ENCODE data around the gene LARGE2.

The LARGE2 gene

DNA sequence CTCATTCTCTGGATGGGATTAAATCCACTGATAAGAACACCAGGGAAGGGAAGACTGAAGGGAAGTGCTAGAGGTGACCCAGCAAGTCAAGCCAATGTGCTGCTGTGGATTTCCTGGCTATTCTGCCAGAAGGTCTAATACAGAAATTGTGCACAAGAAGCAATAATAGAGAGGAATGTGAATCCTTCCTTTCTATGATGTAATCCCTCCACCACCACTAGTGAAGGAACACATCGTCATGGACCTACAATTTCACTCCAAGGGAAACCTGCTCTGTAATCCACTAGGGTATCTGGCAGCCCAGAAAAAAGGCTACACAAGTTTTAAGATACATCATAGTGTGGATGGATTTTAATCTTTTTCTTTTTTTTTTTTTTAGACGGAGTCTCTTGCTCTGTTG is 17.4 kb downstream of the LARGE2 start:
- Histone ChIP-seq H3K4me2 (ENCODE audit: low read length) (peak overlapping the region; percentile 71), H3K4me3 (ENCODE audit: low read length) (no peak overlapping the region), H3K9me3 (ENCODE audit: control insufficient read depth, insufficient read depth, low read length) (no peaks in the 10 kb centered on the region), H3K27me3 (ENCODE audit: control insufficient read depth, low read length) (no peaks in the 10 kb centered on the region), H3K36me3 (ENCODE audit: control insufficient read depth, low read length) (peaks cover 14% of the 10 kb centered on the region), H4K20me1 (ENCODE audit: control insufficient read depth, insufficient read depth, low read depth, low read length) (no peaks in the 10 kb centered on the region), H3K9me2 (replicated peaks; ENCODE audit: control insufficient read depth, low read length) (no peaks in the 10 kb centered on the region), H3F3A (ENCODE audit: control insufficient read depth, insufficient read depth) (peaks cover 18% of the 10 kb centered on the region), H3K79me2 (ENCODE audit: control insufficient read depth, low read length) (no peaks in the 10 kb centered on the region), H3K27ac (ENCODE audit: low read depth, low read length) (peak overlapping the region; percentile 89), H3K4me1 (ENCODE audit: control insufficient read depth, low read length) (peaks cover 50% of the 10 kb centered on the region)
- TF ChIP-seq EZH2phosphoT487 (IDR thresholded peaks at IDR 0.05; ENCODE audit: borderline replicate concordance, low read length), result no peak
- TF ChIP-seq, protein P1, sequence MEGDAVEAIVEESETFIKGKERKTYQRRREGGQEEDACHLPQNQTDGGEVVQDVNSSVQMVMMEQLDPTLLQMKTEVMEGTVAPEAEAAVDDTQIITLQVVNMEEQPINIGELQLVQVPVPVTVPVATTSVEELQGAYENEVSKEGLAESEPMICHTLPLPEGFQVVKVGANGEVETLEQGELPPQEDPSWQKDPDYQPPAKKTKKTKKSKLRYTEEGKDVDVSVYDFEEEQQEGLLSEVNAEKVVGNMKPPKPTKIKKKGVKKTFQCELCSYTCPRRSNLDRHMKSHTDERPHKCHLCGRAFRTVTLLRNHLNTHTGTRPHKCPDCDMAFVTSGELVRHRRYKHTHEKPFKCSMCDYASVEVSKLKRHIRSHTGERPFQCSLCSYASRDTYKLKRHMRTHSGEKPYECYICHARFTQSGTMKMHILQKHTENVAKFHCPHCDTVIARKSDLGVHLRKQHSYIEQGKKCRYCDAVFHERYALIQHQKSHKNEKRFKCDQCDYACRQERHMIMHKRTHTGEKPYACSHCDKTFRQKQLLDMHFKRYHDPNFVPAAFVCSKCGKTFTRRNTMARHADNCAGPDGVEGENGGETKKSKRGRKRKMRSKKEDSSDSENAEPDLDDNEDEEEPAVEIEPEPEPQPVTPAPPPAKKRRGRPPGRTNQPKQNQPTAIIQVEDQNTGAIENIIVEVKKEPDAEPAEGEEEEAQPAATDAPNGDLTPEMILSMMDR (IDR thresholded peaks at IDR 0.05; ENCODE audit: low read depth, low read length, poor library complexity, severe bottlenecking), result no peak

DNA sequence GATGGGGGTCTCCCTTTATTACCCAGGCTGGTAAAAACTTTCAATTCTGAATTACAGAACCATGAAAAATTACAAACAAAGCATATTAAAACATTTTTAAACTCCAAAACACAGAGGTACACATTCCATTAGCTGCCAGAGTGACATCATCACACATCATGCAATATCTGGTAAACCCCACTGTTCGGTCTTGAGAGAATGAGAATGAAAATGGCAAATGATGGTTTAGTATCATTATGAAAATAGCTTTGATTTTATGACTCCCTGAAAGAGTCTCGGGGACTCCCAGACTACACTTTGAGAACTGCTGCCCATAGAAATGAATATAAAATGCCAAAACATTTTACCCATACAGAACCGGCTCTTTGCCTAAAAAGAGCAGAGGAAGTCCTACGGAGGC is 18.8 kb downstream of the LARGE2 start:
- Histone ChIP-seq H3K27ac (ENCODE audit: low read depth, low read length) (no peak overlapping the region), H4K20me1 (ENCODE audit: control insufficient read depth, insufficient read depth, low read depth, low read length) (no peaks in the 10 kb centered on the region), H3K4me1 (ENCODE audit: control insufficient read depth, low read length) (peaks cover 35% of the 10 kb centered on the region), H3K4me2 (ENCODE audit: low read length) (no peak overlapping the region), H3K9me2 (replicated peaks; ENCODE audit: control insufficient read depth, low read length) (no peaks in the 10 kb centered on the region), H3K36me3 (ENCODE audit: control insufficient read depth, low read length) (peaks cover 11% of the 10 kb centered on the region), H3K9me3 (ENCODE audit: control insufficient read depth, insufficient read depth, low read length) (no peaks in the 10 kb centered on the region), H3F3A (ENCODE audit: control insufficient read depth, insufficient read depth) (peaks cover 18% of the 10 kb centered on the region), H3K4me3 (ENCODE audit: low read length) (no peak overlapping the region), H3K27me3 (ENCODE audit: control insufficient read depth, low read length) (no peaks in the 10 kb centered on the region), H3K79me2 (ENCODE audit: control insufficient read depth, low read length) (no peaks in the 10 kb centered on the region)
- no peak for TF ChIP-seq EZH2phosphoT487 (IDR thresholded peaks at IDR 0.05; ENCODE audit: borderline replicate concordance, low read length)
- TF ChIP-seq, protein P1 (IDR thresholded peaks at IDR 0.05; ENCODE audit: low read depth, low read length, poor library complexity, severe bottlenecking), result no peak

DNA sequence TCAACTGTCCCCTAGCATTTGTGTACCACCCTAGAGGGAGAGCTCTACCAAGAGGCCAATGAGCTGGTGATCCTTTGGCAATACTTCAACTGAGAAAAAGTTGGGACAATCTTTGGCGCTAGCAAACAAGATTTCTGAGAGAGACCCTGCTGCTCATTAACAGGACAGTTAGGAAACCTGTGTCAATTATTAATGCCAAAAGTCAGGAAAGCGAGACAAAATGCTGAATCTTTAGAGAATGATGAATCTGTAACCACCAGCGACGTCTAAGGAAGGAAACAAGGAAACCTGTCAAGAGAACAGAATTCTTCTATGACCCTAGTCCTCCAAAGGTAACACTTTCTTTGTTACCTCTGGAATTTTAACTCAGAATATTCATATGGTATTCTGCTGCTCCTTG is 19.9 kb downstream of the LARGE2 start:
- Histone ChIP-seq H3K27me3 (ENCODE audit: control insufficient read depth, low read length) (no peaks in the 10 kb centered on the region), H3K4me2 (ENCODE audit: low read length) (no peak overlapping the region), H3K79me2 (ENCODE audit: control insufficient read depth, low read length) (no peaks in the 10 kb centered on the region), H3K9me2 (replicated peaks; ENCODE audit: control insufficient read depth, low read length) (no peaks in the 10 kb centered on the region), H3K4me1 (ENCODE audit: control insufficient read depth, low read length) (peaks cover 25% of the 10 kb centered on the region), H3F3A (ENCODE audit: control insufficient read depth, insufficient read depth) (peaks cover 18% of the 10 kb centered on the region), H4K20me1 (ENCODE audit: control insufficient read depth, insufficient read depth, low read depth, low read length) (no peaks in the 10 kb centered on the region), H3K4me3 (ENCODE audit: low read length) (no peak overlapping the region), H3K9me3 (ENCODE audit: control insufficient read depth, insufficient read depth, low read length) (no peaks in the 10 kb centered on the region), H3K36me3 (ENCODE audit: control insufficient read depth, low read length) (peaks cover 17% of the 10 kb centered on the region), H3K27ac (ENCODE audit: low read depth, low read length) (no peak overlapping the region)
- TF ChIP-seq EZH2phosphoT487 (IDR thresholded peaks at IDR 0.05; ENCODE audit: borderline replicate concordance, low read length), result no peak
- TF ChIP-seq, protein P1 (IDR thresholded peaks at IDR 0.05; ENCODE audit: low read depth, low read length, poor library complexity, severe bottlenecking), result no peak

All from DOHH2 (cell line).